Thoracic aorta (tissue), 2 donors: ENCODE data around the gene PLEKHN1. TPM values are rescaled to one million over a fixed set of nuclear protein-coding genes. Genes with fewer than 3 reads are reported as not detected.

ENCODE experiments used
- ATAC-seq: fragments of 150-250 bp; one replicate; pipeline ENCODE4 v1.8.0; 2017; ENCODE audit warnings: low read depth; ENCODE audit not compliant: insufficient number of reproducible peaks, low FRiP score
- DNase-seq: peaks from one replicate; pipeline ENCODE4 v3.0.0-alpha.2; 2020; ENCODE audit warnings: low spot score
- H3K27ac ChIP-seq, 2 donors: fragments of 200-600 bp; sonication (generic); 1 replicate in 1 of 2; 2 replicates in 1 of 2; pipeline ENCODE4 v1.5.1; 2016; ENCODE audit warnings: mild to moderate bottlenecking in 2 of 2, moderate library complexity in 2 of 2
- H3K27me3 ChIP-seq: fragments of 200-600 bp; sonication (generic); replicated peaks from 2 replicates; pipeline ENCODE4 v1.6.0; 2016; ENCODE audit warnings: mild to moderate bottlenecking; ENCODE audit not compliant: insufficient read depth
- H3K36me3 ChIP-seq: fragments of 200-600 bp; sonication (generic); one replicate; pipeline ENCODE4 v1.5.1; 2016
- H3K4me1 ChIP-seq, 2 donors: fragments of 200-600 bp; sonication (generic); 1 replicate in 1 of 2; 2 replicates in 1 of 2; pipeline versions ENCODE4 v1.5.1 to v1.6.0; 2016; ENCODE audit warnings: low read depth in 2 of 2, mild to moderate bottlenecking in 1 of 2; ENCODE audit not compliant: control insufficient read depth in 1 of 2
- H3K4me3 ChIP-seq: fragments of 200-600 bp; sonication (generic); 2 replicates; pipeline ENCODE4 v1.5.1; 2016; ENCODE audit warnings: mild to moderate bottlenecking
- H3K9me3 ChIP-seq: fragments of 200-600 bp; sonication (generic); 2 replicates; pipeline ENCODE4 v1.5.1; 2016
- total RNA-seq, 2 donors: library from RNA; depleted of rRNA; stranded (reverse); fragments of >200 nt; gene quantifications; one replicate each; pipeline versions ENCODE4 v1.1.0 to v1.2.3, GENCODE V29; 2016
- TF ChIP-seq, protein P1 (sequence below): fragments of 200-600 bp; sonication (generic); IDR thresholded peaks from one replicate; pipeline ENCODE4 v1.5.1; 2019; ENCODE audit warnings: antibody characterized with exemption

Gene PLEKHN1
- total RNA-seq, 2 donors from 2014 or later: 0.27 TPM; not detected in 1

DNA sequence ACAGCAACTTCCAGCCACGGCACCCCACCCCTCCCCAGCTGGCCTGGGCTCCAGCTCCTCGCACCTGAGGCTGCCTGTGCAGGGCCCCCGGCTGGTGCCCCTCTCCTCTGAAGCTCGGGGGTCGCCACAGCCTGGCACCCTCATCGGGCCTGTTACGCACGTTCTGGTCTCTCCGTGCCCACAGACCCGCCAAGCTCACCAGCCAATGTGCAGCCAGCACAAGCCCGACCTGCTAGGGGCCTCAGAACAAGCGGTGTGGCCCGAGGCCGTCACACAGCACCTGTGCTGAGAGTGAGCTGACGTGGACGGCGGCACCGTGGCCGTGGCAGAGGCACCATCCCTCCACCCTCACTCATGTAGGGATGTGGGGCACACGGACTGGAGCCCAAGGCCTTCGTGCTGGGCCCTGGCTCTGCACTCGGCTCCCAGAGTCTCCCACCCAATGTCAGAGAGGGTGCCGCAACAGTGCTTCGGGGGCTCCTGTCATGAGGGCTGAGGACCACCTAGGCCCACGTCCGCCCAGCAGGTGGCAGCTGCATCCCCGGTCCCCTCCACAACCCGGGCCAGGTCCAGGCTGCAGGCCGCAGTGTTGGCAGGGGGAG lies 46.9 kb upstream of the PLEKHN1 start:
- peaks cover 8 to 39% of the 10 kb centered on the region in 2 donors for H3K4me1 ChIP-seq

DNA sequence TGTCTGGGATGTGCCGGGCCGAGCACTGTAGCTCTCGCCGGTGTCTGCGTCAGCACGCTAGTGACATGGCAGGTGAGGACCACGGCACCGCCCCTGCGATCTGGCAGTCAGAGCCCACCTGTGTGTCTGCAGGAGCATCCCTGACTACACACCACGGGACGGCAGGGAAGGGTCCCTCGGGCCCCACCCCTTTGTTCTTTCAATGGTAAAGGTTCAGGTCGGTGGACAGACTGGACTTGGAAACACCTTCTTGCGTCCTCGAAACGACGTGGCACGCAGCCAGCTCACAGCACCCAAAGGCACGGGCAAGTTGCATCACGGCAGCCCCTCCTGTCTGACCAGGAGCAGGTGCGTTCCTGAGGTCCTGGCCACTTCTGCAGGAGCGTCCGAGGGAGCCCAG lies 46.3 kb upstream of the PLEKHN1 start:
- ATAC-seq: no peak

More for the DNA sequence above, 46.9 kb upstream of the PLEKHN1 start:
- H3K27ac ChIP-seq: no peak overlapping the region
- no peaks in the 10 kb centered on the region for H3K36me3 ChIP-seq
- TF ChIP-seq, protein P1, sequence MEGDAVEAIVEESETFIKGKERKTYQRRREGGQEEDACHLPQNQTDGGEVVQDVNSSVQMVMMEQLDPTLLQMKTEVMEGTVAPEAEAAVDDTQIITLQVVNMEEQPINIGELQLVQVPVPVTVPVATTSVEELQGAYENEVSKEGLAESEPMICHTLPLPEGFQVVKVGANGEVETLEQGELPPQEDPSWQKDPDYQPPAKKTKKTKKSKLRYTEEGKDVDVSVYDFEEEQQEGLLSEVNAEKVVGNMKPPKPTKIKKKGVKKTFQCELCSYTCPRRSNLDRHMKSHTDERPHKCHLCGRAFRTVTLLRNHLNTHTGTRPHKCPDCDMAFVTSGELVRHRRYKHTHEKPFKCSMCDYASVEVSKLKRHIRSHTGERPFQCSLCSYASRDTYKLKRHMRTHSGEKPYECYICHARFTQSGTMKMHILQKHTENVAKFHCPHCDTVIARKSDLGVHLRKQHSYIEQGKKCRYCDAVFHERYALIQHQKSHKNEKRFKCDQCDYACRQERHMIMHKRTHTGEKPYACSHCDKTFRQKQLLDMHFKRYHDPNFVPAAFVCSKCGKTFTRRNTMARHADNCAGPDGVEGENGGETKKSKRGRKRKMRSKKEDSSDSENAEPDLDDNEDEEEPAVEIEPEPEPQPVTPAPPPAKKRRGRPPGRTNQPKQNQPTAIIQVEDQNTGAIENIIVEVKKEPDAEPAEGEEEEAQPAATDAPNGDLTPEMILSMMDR: no peak
- no peaks in the 10 kb centered on the region for H3K27me3 ChIP-seq
- DNase-seq: no peak
- no peak overlapping the region for H3K4me3 ChIP-seq
- H3K9me3 ChIP-seq: no peaks in the 10 kb centered on the region
- no peak for ATAC-seq

DNA sequence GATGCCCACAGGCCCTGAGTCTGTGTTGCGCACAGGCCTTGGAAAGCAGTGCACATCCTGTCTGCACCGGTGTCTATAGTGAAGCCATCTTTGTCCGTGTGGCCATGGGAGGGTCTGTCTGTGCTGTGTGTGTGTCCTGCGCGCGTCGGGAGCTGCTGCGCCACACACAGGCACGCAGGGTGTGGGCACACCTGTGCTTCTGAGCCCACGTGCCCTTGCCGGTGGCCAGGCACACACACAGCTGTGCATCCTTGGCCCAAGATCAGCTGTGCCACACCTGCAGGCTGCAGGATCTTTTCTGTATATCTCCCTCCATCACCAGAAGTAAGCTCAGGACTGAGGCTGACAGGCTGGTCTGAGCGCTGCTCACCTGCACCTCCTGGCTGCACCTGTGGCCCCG lies 45.8 kb upstream of the PLEKHN1 start:
- Histone ChIP-seq H3K4me1 (peaks cover 8 to 51% of the 10 kb centered on the region in 2 donors), H3K4me3 (peak overlapping the region; percentile 37), H3K27me3 (no peaks in the 10 kb centered on the region), H3K36me3 (no peaks in the 10 kb centered on the region), H3K27ac (no peak overlapping the region), H3K9me3 (no peaks in the 10 kb centered on the region)
- DNase-seq (no peak), ATAC-seq (no peak)
- TF ChIP-seq, protein P1: no peak

More for the DNA sequence above, 46.3 kb upstream of the PLEKHN1 start:
- H3K27me3 ChIP-seq: no peaks in the 10 kb centered on the region
- H3K4me3 ChIP-seq: no peak overlapping the region
- no peaks in the 10 kb centered on the region for H3K9me3 ChIP-seq
- H3K27ac ChIP-seq: no peak overlapping the region
- H3K4me1 ChIP-seq: peaks cover 8 to 46% of the 10 kb centered on the region in 2 donors
- no peak for DNase-seq
- TF ChIP-seq, protein P1: no peak
- H3K36me3 ChIP-seq: no peaks in the 10 kb centered on the region

DNA sequence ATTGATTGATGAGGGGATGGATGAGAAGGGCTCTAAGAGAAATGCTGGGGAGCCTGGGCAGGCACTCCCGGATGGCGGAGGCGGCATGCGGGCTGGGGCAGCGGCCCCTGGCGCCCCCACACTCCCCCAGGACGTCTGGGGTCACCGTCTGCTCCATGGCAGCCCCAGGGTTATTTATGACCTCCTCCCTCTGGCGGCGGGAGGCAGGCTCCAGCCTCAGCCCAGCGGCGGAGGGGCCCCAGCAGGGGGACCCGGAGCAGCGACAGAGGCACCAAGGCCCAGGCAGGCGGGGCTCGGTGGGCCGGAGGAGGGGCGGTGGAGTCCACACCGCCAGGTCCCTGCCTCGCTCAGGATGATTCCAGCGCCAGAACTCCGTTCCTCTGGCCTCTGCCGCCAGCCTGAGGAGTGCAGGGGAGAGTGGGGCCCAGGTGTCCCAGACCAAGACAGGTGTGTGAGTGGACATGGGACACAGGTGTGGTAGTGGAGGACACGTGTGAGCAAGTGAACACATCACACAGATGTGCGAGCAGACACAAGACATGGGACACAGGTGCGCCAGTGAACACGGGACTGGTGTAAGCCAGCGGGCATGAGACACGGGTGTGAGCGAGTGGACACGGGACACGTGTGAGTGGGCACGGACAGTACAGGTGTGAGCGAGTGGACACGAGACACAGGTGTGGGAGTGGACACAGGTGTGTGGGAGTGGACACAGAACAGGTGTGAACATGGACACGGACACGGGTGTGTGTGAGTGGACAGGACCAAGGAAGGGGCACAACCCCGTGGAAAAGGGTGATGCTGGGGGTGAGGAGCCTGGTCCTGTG lies 45.1 kb upstream of the PLEKHN1 start:
- Histone ChIP-seq H3K36me3 (no peaks in the 10 kb centered on the region), H3K9me3 (no peaks in the 10 kb centered on the region), H3K4me3 (peak overlapping the region; percentile 37), H3K27ac (no peak overlapping the region), H3K27me3 (no peaks in the 10 kb centered on the region), H3K4me1 (peaks cover 8 to 54% of the 10 kb centered on the region in 2 donors)
- no peak for ATAC-seq
- TF ChIP-seq, protein P1: peak; percentile 68
- no peak for DNase-seq
